ENCODE results near the gene OXGR1. TPM values are rescaled to one million over a fixed set of nuclear protein-coding genes. Genes with fewer than 3 reads are reported as not detected.

OXGR1 gene
- total and polyA plus RNA-seq, 7 donors = 0.03 to 0.06 (median 0.05) TPM; not detected in 4

- no peaks in the 10 kb centered on the region for H3K9me3 ChIP-seq
- intact Hi-C loops (cut with DNase I) = no loop called here
- H3K4me1 ChIP-seq = no peaks in the 10 kb centered on the region
- no peak overlapping the region for H3K4me3 ChIP-seq
- no peaks in the 10 kb centered on the region for H3K36me3 ChIP-seq (ENCODE audit: insufficient read depth in 1 of 2, low read depth in 1 of 2)
- 89 to 92% (median 91%) methylated on average over 27 of the region's 27 CpGs for WGBS, 3 donors
- TF ChIP-seq CTCF (IDR thresholded peaks at IDR 0.05) = no peak
- no peak overlapping the region for H3K27ac ChIP-seq
- peaks cover 0 to 3% (median 0%) of the 10 kb centered on the region in 3 donors for H3K27me3 ChIP-seq (ENCODE audit: insufficient read depth in 3 of 3, low read length in 2 of 3)
- DNase-seq (no peak), ATAC-seq (no peak)
Observed at GRCh38 chr13:96947343-96947910, 46.8 kb downstream of the OXGR1 start.

- Histone ChIP-seq H3K36me3 (ENCODE audit: insufficient read depth in 1 of 2, low read depth in 1 of 2) (no peaks in the 10 kb centered on the region), H3K9me3 (no peaks in the 10 kb centered on the region), H3K4me3 (no peak overlapping the region), H3K4me1 (no peaks in the 10 kb centered on the region), H3K27me3 (ENCODE audit: insufficient read depth in 3 of 3, low read length in 2 of 3) (peaks cover 0 to 3% (median 0%) of the 10 kb centered on the region in 3 donors), H3K27ac (no peak overlapping the region)
- 43 to 57% (median 45%) methylated on average over 10 of the region's 10 CpGs for WGBS, 3 donors
- DNase-seq = no peak
- intact Hi-C loops (cut with DNase I) = no loop called here
- no peak for TF ChIP-seq CTCF (IDR thresholded peaks at IDR 0.05)
- peak in 1 of 4 donors; percentile 22 for ATAC-seq
Observed at GRCh38 chr13:96946709-96947311, 47.5 kb downstream of the OXGR1 start.

- ATAC-seq (no peak), DNase-seq (no peak)
- WGBS, 3 donors = 73 to 84% (median 76%) methylated on average over 1 of the region's 1 CpG
- TF ChIP-seq CTCF (IDR thresholded peaks at IDR 0.05) = no peak
- Histone ChIP-seq H3K27ac (no peak overlapping the region), H3K4me1 (no peaks in the 10 kb centered on the region), H3K4me3 (no peak overlapping the region), H3K27me3 (ENCODE audit: insufficient read depth in 3 of 3, low read length in 2 of 3) (no peaks in the 10 kb centered on the region), H3K9me3 (no peaks in the 10 kb centered on the region), H3K36me3 (ENCODE audit: insufficient read depth in 1 of 2, low read depth in 1 of 2) (no peaks in the 10 kb centered on the region)
- intact Hi-C loops (cut with DNase I) = no loop called here
Observed at GRCh38 chr13:96940961-96941360, 53.3 kb downstream of the OXGR1 start.

- DNase-seq (no peak), ATAC-seq (no peak)
- Histone ChIP-seq H3K36me3 (ENCODE audit: insufficient read depth in 1 of 2, low read depth in 1 of 2) (no peaks in the 10 kb centered on the region), H3K4me3 (no peak overlapping the region), H3K27me3 (ENCODE audit: insufficient read depth in 3 of 3, low read length in 2 of 3) (no peaks in the 10 kb centered on the region), H3K4me1 (no peaks in the 10 kb centered on the region), H3K27ac (no peak overlapping the region), H3K9me3 (no peaks in the 10 kb centered on the region)
- WGBS, 3 donors = 59 to 65% (median 60%) methylated on average over 3 of the region's 3 CpGs
- intact Hi-C loops (cut with DNase I) = no loop called here
- no peak for TF ChIP-seq CTCF (IDR thresholded peaks at IDR 0.05)
Observed at GRCh38 chr13:96935901-96936300, 58.4 kb downstream of the OXGR1 start.

Other genes with a start within 250 kb of the OXGR1 start
- 10 to 100 TPM; 54.3 to 93.1 (median 77.8) TPM for gene MBNL2, start 227.9 kb upstream of the OXGR1 start, total RNA-seq
- gene MBNL2, start 227.9 kb upstream of the OXGR1 start, polyA plus RNA-seq = 10 to 100 TPM; 13.3 to 61.9 (median 27.4) TPM

Measured in psoas muscle (tissue), 8 donors.